Brain microvascular endothelial cell (primary cell): ENCODE measurements around the gene NXPE2.

Experiments used
- DNase-seq: peaks from one replicate; pipeline ENCODE4 v3.0.0-alpha.2; 2020
- H3K27ac ChIP-seq: fragments of 250-450 bp; sonication (Bioruptor Pico); 2 replicates; pipeline ENCODE4 v1.5.1; 2020; ENCODE audit warnings: mild to moderate bottlenecking, moderate library complexity
- H3K27me3 ChIP-seq: fragments of 250-450 bp; sonication (Bioruptor Pico); replicated peaks from 2 replicates; pipeline ENCODE4 v1.5.1; 2020; ENCODE audit warnings: mild to moderate bottlenecking
- H3K36me3 ChIP-seq: fragments of 250-450 bp; sonication (Bioruptor Pico); replicated peaks from 2 replicates; pipeline ENCODE4 v1.5.1; 2020; ENCODE audit warnings: mild to moderate bottlenecking
- H3K4me3 ChIP-seq: 2 replicates; pipeline ENCODE4 v1.5.1; 2011; ENCODE audit warnings: low read depth, mild to moderate bottlenecking, control low read depth, low read length, moderate library complexity
- CTCF ChIP-seq: IDR thresholded peaks from 2 replicates; pipeline ENCODE4 v1.5.1; 2011; ENCODE audit warnings: low read depth, mild to moderate bottlenecking, moderate library complexity, low read length, control low read depth, inconsistent platforms; ENCODE audit errors: missing control alignments
- in situ Hi-C: cut with HindIII; loops from 2 replicates; pipeline ENCODE4 v1.10.0; 2017; ENCODE audit warnings: low sequenced_read_pairs, low pct_ligation_motif_present

NXPE2 gene

DNA sequence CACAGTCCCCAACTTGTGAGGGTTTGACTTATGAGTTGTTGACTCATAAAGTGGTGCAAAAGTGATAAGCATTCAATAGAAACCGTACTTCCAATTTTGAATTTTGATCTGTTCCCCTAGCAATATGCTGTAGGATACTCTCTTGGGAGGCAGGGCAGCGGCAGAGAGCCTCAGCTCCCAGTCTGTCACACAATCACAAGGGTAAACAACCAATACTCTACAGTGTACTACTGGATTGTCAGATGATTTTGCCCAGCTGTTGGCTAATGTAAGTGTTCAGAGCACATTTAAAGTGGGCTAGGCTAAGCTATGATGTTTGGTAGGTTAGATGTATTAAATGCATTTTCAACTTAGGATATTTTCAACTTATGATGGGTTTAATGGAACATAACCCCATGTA is 13.7 kb upstream of the NXPE2 start:
- no peak for TF ChIP-seq CTCF
- Histone ChIP-seq H3K36me3 (no peaks in the 10 kb centered on the region), H3K27ac (no peak overlapping the region), H3K27me3 (no peaks in the 10 kb centered on the region), H3K4me3 (no peak overlapping the region)
- DNase-seq, result no peak
- in situ Hi-C loops, result no loop called here

GRCh38 chr11:114666760-114667159 is 11.6 kb upstream of the NXPE2 start:
- no peak for DNase-seq
- H3K4me3 ChIP-seq, result no peak overlapping the region
- TF ChIP-seq CTCF, result no peak
- H3K36me3 ChIP-seq, result no peaks in the 10 kb centered on the region
- H3K27ac ChIP-seq, result no peak overlapping the region
- in situ Hi-C loops, result no loop called here
- no peaks in the 10 kb centered on the region for H3K27me3 ChIP-seq

DNA sequence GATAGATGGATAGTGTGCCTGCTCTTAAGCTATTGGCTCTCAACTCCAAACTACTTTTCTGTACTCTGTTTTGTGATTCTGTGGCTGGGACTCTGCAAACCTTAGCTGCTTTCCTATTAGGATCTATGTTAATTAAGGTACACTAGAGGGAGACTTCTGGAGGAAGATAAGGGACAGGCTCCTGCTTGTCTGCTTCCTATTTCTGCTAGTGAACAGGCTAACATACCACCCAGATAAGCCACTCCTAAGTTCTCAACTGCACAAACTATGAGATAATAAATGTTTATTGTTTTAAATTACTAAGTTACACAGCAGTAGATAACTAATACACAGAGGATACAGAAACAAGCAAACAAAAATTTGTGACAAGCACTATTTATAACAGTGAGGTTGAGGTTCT is 10.2 kb upstream of the NXPE2 start:
- H3K36me3 ChIP-seq, result no peaks in the 10 kb centered on the region
- H3K27ac ChIP-seq, result no peak overlapping the region
- H3K4me3 ChIP-seq, result no peak overlapping the region
- DNase-seq, result no peak
- in situ Hi-C loops, result no loop called here
- no peaks in the 10 kb centered on the region for H3K27me3 ChIP-seq
- TF ChIP-seq CTCF, result no peak

- no peaks in the 10 kb centered on the region for H3K36me3 ChIP-seq
- no peak for TF ChIP-seq CTCF
- H3K27ac ChIP-seq, result no peak overlapping the region
- no peak overlapping the region for H3K4me3 ChIP-seq
- DNase-seq, result no peak
- no peaks in the 10 kb centered on the region for H3K27me3 ChIP-seq
- in situ Hi-C loops, result no loop called here
Observed at GRCh38 chr11:114673661-114674060, 4.7 kb upstream of the NXPE2 start.

DNA sequence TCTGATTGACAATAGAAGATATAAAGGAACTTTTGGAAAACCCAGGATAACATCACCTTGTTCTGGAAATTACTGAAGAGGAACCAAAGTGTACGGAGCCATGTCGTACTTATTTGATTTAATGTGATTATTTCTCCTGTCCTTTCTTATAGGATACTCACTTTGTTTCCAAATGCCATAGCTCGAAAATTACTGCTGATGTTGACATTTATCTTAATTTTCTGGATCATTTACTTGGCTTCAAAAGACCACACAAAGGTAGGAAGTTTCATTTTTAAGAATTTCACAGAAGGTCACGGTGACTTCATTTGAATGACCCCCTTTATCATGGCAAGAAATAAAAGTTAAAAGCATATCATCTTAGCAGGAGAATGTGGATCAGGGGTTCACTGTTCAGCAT is 1.2 kb downstream of the NXPE2 start:
- TF ChIP-seq CTCF, result no peak
- DNase-seq, result no peak
- Histone ChIP-seq H3K36me3 (no peaks in the 10 kb centered on the region), H3K27ac (no peak overlapping the region), H3K4me3 (no peak overlapping the region), H3K27me3 (no peaks in the 10 kb centered on the region)
- in situ Hi-C loops, result no loop called here

DNA sequence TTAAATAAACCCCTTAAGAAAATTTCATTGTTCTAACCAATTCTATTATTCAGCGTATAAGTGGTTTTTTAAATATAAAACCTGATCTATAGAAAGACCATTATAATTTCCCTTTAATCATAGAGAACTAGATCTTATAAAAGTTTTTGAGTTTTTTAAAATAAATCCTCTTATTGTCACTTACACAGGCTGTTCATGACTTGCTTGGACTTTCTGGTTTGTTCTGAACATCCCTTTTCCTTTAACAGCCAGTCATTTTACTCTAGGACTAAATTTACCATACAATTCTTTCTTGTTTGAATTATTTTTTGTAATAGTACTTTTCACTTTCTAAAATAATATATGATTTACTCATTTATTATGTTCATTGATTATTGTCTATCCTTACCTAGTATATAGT is 4.7 kb downstream of the NXPE2 start:
- DNase-seq, result no peak
- no peaks in the 10 kb centered on the region for H3K36me3 ChIP-seq
- in situ Hi-C loops, result no loop called here
- H3K27ac ChIP-seq, result no peak overlapping the region
- no peaks in the 10 kb centered on the region for H3K27me3 ChIP-seq
- no peak for TF ChIP-seq CTCF
- H3K4me3 ChIP-seq, result no peak overlapping the region
